Measurements from ENCODE around the gene DAZ2.
"Not testable (repeated sequence)": the region's sequence is repeated elsewhere in the genome, so short reads cannot be mapped to it uniquely, and the experiment has no call there.

Gene DAZ2, protein sequence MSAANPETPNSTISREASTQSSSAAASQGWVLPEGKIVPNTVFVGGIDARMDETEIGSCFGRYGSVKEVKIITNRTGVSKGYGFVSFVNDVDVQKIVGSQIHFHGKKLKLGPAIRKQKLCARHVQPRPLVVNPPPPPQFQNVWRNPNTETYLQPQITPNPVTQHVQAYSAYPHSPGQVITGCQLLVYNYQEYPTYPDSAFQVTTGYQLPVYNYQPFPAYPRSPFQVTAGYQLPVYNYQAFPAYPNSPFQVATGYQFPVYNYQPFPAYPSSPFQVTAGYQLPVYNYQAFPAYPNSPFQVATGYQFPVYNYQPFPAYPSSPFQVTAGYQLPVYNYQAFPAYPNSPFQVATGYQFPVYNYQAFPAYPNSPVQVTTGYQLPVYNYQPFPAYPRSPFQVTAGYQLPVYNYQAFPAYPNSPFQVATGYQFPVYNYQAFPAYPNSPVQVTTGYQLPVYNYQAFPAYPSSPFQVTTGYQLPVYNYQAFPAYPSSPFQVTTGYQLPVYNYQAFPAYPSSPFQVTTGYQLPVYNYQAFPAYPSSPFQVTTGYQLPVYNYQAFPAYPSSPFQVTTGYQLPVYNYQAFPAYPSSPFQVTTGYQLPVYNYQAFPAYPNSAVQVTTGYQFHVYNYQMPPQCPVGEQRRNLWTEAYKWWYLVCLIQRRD

GRCh38 chrY:23219233-23219632, at the start of gene DAZ2:
DAZ2 (plus strand) TSS chrY:23219533; CDS start chrY:23219741, 208 bp downstream.
- FAIRE-seq; DNase-seq (ENCODE audit: insufficient read length, low spot score): not testable (repeated sequence)

DNA sequence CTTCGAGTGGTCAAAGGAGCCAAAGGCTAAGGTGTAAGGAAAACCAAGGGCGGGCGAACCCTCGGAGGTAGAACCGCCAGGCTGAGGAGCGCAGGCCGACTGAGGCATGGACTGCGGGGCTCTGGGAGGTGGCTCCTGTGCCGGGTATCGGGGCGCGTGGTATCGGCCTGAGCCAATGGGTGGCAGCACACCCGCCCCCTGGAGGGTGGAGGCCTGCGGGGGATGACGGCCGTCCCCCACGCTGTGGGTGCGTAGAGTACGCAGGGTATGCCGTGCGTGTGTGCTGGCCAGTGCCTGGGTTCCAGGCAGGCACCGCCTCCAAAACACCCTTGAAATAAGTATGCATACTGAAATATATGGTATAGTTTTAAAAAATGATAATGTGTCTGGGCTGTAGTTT, 20.4 kb upstream of the DAZ2 start, which contains the start of gene DAZ1:
Gene DAZ1, minus strand, starts transcription at position 101 of the 400 bp plus-strand sequence. CDS start 208 bp downstream, outside the sequence.
- FAIRE-seq; DNase-seq (ENCODE audit: insufficient read length, low spot score): not testable (repeated sequence)

DNA sequence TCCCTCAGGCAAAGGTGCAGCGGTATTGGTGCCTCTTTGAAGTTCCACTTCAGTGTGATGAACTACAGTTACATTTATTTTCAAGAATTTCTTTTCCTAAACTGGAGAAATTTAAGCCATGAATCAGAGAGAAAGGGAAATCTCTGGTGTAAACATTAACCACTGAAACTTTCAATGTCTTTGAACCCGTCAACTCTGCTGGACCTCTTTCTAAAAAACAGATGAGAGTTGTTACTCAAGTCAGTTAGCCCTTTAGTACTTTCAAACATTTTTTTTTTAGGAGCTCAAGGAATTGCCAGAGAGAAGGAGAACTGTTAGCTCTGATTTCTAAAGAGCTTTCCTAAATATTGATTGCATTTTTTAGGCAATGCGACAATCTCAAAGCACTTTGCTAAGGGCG, 11.9 kb upstream of the DAZ2 start:
- FAIRE-seq; DNase-seq (ENCODE audit: insufficient read length, low spot score): not testable (repeated sequence)

DNA sequence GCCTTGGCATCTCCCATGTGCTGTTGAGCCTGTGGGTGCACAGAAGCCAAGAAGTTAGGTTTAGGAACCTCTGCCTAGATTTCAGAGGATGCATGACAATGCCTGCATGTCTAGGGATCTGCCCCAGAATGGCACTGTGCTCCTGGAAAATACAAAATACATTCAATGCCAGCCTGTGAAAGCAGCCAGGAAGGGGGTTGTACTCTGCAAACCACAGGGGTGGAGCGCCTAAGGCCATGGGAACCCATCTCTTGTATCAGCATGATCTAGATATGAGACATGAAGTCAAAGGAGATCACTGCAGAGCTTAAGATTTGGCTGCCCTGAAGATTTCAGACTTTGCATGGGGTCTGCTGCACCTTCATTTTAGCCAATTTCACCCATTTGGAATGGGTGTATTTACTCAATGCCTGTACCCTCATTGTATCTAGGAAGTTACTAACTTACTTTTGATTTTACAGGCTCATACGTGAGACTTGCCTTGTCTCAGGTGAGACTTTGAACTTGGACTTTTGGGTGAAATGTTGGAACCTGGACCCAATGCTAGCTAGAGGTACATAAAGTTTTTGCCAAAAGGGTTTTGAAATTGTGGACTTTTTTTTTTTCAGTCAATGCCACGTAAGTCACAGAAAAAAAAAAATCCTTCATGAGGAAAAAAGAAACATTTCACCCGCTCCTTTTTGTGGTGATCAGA, 9.4 kb upstream of the DAZ2 start:
- DNase-seq (ENCODE audit: insufficient read length, low spot score); FAIRE-seq: not testable (repeated sequence)

- not testable (repeated sequence) for FAIRE-seq; DNase-seq (ENCODE audit: insufficient read length, low spot score)
Measured at GRCh38 chrY:23210681-23211080, 8.7 kb upstream of the DAZ2 start.
